LoVo (cell line): ENCODE data around the gene BST1.
"Not testable (repeated sequence)": the region's sequence is repeated elsewhere in the genome, so short reads cannot be mapped to it uniquely, and the experiment has no call there.

Experiments used
- DNase-seq: peaks from one replicate; pipeline ENCODE4 v3.0.0-alpha.2; 2016; ENCODE audit warnings: low spot score

The BST1 gene

GRCh38 chr4:15749001-15749400 lies 46.1 kb downstream of the BST1 start:
- DNase-seq, result no peak

GRCh38 chr4:15751153-15751552 lies 48.3 kb downstream of the BST1 start:
- no peak for DNase-seq

GRCh38 chr4:15753081-15753480 lies 50.2 kb downstream of the BST1 start:
- DNase-seq, result no peak

- DNase-seq, result no peak
Observed at GRCh38 chr4:15753786-15754185, 50.9 kb downstream of the BST1 start.

- no peak for DNase-seq
Observed at GRCh38 chr4:15754323-15754722, 51.5 kb downstream of the BST1 start.

GRCh38 chr4:15755321-15756155 lies 52.7 kb downstream of the BST1 start:
- DNase-seq, result no peak

- DNase-seq, result no peak
Observed at GRCh38 chr4:15756361-15756861, 53.5 kb downstream of the BST1 start.

GRCh38 chr4:15757054-15757453 lies 54.2 kb downstream of the BST1 start:
- no peak for DNase-seq

- no peak for DNase-seq
Observed at GRCh38 chr4:15758294-15758693, 55.4 kb downstream of the BST1 start.

- DNase-seq, result not testable (repeated sequence)
Observed at GRCh38 chr4:15762460-15762859, 59.6 kb downstream of the BST1 start.

GRCh38 chr4:15765391-15765790 lies 62.5 kb downstream of the BST1 start:
- no peak for DNase-seq

- DNase-seq, result no peak
Observed at GRCh38 chr4:15765910-15766697, 63.2 kb downstream of the BST1 start.

- DNase-seq, result no peak
Observed at GRCh38 chr4:15766821-15767220, 64.0 kb downstream of the BST1 start.

GRCh38 chr4:15769202-15769601 lies 66.3 kb downstream of the BST1 start:
- no peak for DNase-seq

- DNase-seq, result no peak
Observed at GRCh38 chr4:15771216-15772058, 68.6 kb downstream of the BST1 start.

- DNase-seq, result no peak
Observed at GRCh38 chr4:15774020-15774420, 71.2 kb downstream of the BST1 start.

- DNase-seq, result no peak
Observed at GRCh38 chr4:15776871-15777648, 74.2 kb downstream of the BST1 start.

GRCh38 chr4:15777697-15778288 lies 74.9 kb downstream of the BST1 start:
- no peak for DNase-seq

- no peak for DNase-seq
Observed at GRCh38 chr4:15778289-15779241, 75.7 kb downstream of the BST1 start, which contains the start of gene CD38. Gene CD38, plus strand, starts transcription at chr4:15778328. Its CDS starts 87 bp downstream, at chr4:15778415.

GRCh38 chr4:15779306-15779705 lies 76.4 kb downstream of the BST1 start:
- no peak for DNase-seq
